IMR-90 (cell line): Measurements from ENCODE around the gene TM7SF3. TPM values are rescaled to one million over a fixed set of nuclear protein-coding genes. Genes with fewer than 3 reads are reported as not detected.
A peak's percentile ranks its signal among the peaks of the same experiment; 100 is the strongest.

Experiments
- ATAC-seq: fragments of 200-7000 bp; cut with Tn5 transposase; 2 replicates; pipeline ENCODE4 v1.9.1; 2020; ENCODE audit warnings: low read depth, mild to moderate bottlenecking, moderate library complexity
- BruUV-seq: library from RNA; stranded (reverse); fragments of 400-500 nt; replicated peaks from 2 replicates; lab custom pipeline; 2021; lab: Mats Ljungman, UMichigan
- CTCF ChIA-PET: fragments of 300-600 bp; formaldehyde crosslinking; extraction: SDS; loops from one replicate; lab custom pipeline; 2021; ENCODE audit warnings: antibody characterized with exemption; lab: Yijun Ruan, JAX
- POLR2A ChIA-PET: fragments of 300-600 bp; sonication (Branson Sonifier 250); formaldehyde crosslinking; loops from one replicate; lab custom pipeline; 2022; ENCODE audit warnings: antibody characterized with exemption; ENCODE audit not compliant: unreplicated experiment; lab: Charles Lee
- DNase-seq: peaks from one replicate; pipeline ENCODE4 v3.0.0; 2013
- H2AFZ ChIP-seq: replicated peaks from 2 replicates; pipeline ENCODE3; 2013; ENCODE audit warnings: low read length, mild to moderate bottlenecking; ENCODE audit not compliant: poor library complexity
- H2AK5ac ChIP-seq: 2 replicates; pipeline ENCODE4 v1.6.1; 2013; ENCODE audit warnings: low read depth, low read length, inconsistent platforms
- H2AK9ac ChIP-seq: replicated peaks from 2 replicates; pipeline ENCODE3; 2013; ENCODE audit warnings: mild to moderate bottlenecking, low read depth, low read length, moderate library complexity; ENCODE audit not compliant: poor library complexity
- H2BK120ac ChIP-seq: 2 replicates; pipeline ENCODE4 v1.6.1; 2013; ENCODE audit warnings: low read depth, low read length, inconsistent platforms
- H2BK15ac ChIP-seq: 3 replicates; pipeline ENCODE4 v1.6.1; 2013; ENCODE audit warnings: low read depth, low read length, inconsistent platforms
- H2BK20ac ChIP-seq: 2 replicates; pipeline ENCODE4 v1.6.1; 2013; ENCODE audit warnings: low read depth, mild to moderate bottlenecking, inconsistent platforms, low read length, moderate library complexity
- H2BK5ac ChIP-seq: 2 replicates; pipeline ENCODE4 v1.6.1; 2013; ENCODE audit warnings: mild to moderate bottlenecking, low read depth, low read length, inconsistent platforms; ENCODE audit not compliant: poor library complexity, severe bottlenecking
- H3K14ac ChIP-seq: replicated peaks from 2 replicates; pipeline ENCODE4 v1.6.1; 2013; ENCODE audit warnings: low read depth, low read length, inconsistent platforms
- H3K18ac ChIP-seq: 2 replicates; pipeline ENCODE4 v1.6.1; 2013; ENCODE audit warnings: low read depth, low read length, control low read depth
- H3K23ac ChIP-seq: 2 replicates; pipeline ENCODE4 v1.6.1; 2013; ENCODE audit warnings: low read depth, low read length, inconsistent platforms
- H3K27ac ChIP-seq: 2 replicates; pipeline ENCODE4 v1.5.1; 2013; ENCODE audit warnings: mild to moderate bottlenecking, control low read depth, low read length; ENCODE audit not compliant: insufficient read depth
- H3K27me3 ChIP-seq: 2 replicates; pipeline ENCODE4 v1.6.1; 2013; ENCODE audit warnings: low read length; ENCODE audit not compliant: control insufficient read depth, insufficient read depth
- H3K36me3 ChIP-seq: 2 replicates; pipeline ENCODE4 v1.6.1; 2013; ENCODE audit warnings: low read length, mixed read lengths; ENCODE audit not compliant: control insufficient read depth, insufficient read depth
- H3K4ac ChIP-seq: 2 replicates; pipeline ENCODE4 v1.6.1; 2013; ENCODE audit warnings: low read depth, low read length, inconsistent platforms
- H3K4me1 ChIP-seq: 2 replicates; pipeline ENCODE4 v1.6.1; 2013; ENCODE audit warnings: low read length, mixed read lengths; ENCODE audit not compliant: control insufficient read depth, insufficient read depth
- H3K4me2 ChIP-seq: 2 replicates; pipeline ENCODE4 v1.6.1; 2013; ENCODE audit warnings: low read depth, mild to moderate bottlenecking, control low read depth, low read length, moderate library complexity
- H3K4me3 ChIP-seq: 2 replicates; pipeline ENCODE4 v1.5.1; 2013; ENCODE audit warnings: low read depth, mild to moderate bottlenecking, control low read depth, low read length, moderate library complexity; ENCODE audit not compliant: insufficient read depth
- H3K56ac ChIP-seq: 2 replicates; pipeline ENCODE4 v1.6.1; 2013; ENCODE audit warnings: low read length, inconsistent platforms; ENCODE audit not compliant: insufficient read depth; ENCODE audit errors: extremely low read depth
- H3K79me1 ChIP-seq, 2 experiments: 2 replicates each; pipeline ENCODE4 v1.6.1; 2013; ENCODE audit warnings: low read length in 2 of 2, inconsistent platforms in 1 of 2, low read depth in 1 of 2
- H3K9ac ChIP-seq: 2 replicates; pipeline ENCODE4 v1.6.1; 2013; ENCODE audit warnings: low read depth, low read length, control low read depth
- H3K9me1 ChIP-seq: 2 replicates; pipeline ENCODE4 v1.6.1; 2013; ENCODE audit warnings: low read length, inconsistent platforms; ENCODE audit not compliant: insufficient read depth
- H3K9me3 ChIP-seq: 2 replicates; pipeline ENCODE4 v1.6.1; 2013; ENCODE audit warnings: low read length; ENCODE audit not compliant: control insufficient read depth, insufficient read depth
- H4K20me1 ChIP-seq: 2 replicates; pipeline ENCODE4 v1.6.1; 2013; ENCODE audit warnings: low read length, inconsistent platforms; ENCODE audit not compliant: insufficient read depth
- H4K5ac ChIP-seq: 2 replicates; pipeline ENCODE4 v1.6.1; 2013; ENCODE audit warnings: mild to moderate bottlenecking, low read depth, low read length, control low read depth
- H4K8ac ChIP-seq, 2 experiments: 2 replicates each; pipeline ENCODE4 v1.6.1; 2013; ENCODE audit warnings: low read depth in 2 of 2, low read length in 2 of 2, control low read depth in 1 of 2, inconsistent platforms in 1 of 2
- H4K91ac ChIP-seq: 2 replicates; pipeline ENCODE4 v1.6.1; 2013; ENCODE audit warnings: low read depth, low read length, inconsistent platforms; ENCODE audit not compliant: insufficient read depth
- BHLHE40 ChIP-seq: fragments of 150-350 bp; IDR thresholded peaks from 2 replicates; pipeline ENCODE4 v1.6.1; 2016; ENCODE audit warnings: mild to moderate bottlenecking, low read depth, low read length
- CEBPB ChIP-seq: IDR thresholded peaks from 2 replicates; pipeline ENCODE4 v1.6.1; 2012; ENCODE audit warnings: low read depth, low read length, improper control_type of control experiment
- CHD1 ChIP-seq: IDR thresholded peaks from 2 replicates; pipeline ENCODE4 v1.6.1; 2012; ENCODE audit warnings: low read depth, low read length, improper control_type of control experiment
- FOS ChIP-seq: fragments of 150-350 bp; IDR thresholded peaks from 2 replicates; pipeline ENCODE4 v1.6.1; 2016; ENCODE audit warnings: low read depth, low read length
- MAFK ChIP-seq: IDR thresholded peaks from 2 replicates; pipeline ENCODE4 v1.6.1; 2012; ENCODE audit warnings: low read depth, low read length, improper control_type of control experiment
- MAZ ChIP-seq: IDR thresholded peaks from 2 replicates; pipeline ENCODE4 v1.6.1; 2012; ENCODE audit warnings: low read depth, mild to moderate bottlenecking, low read length, improper control_type of control experiment, moderate library complexity, borderline replicate concordance
- MXI1 ChIP-seq: IDR thresholded peaks from 2 replicates; pipeline ENCODE4 v1.6.1; 2012; ENCODE audit warnings: low read depth, mild to moderate bottlenecking, low read length, moderate library complexity, borderline replicate concordance
- POLR2A ChIP-seq: IDR thresholded peaks from 2 replicates; pipeline ENCODE4 v1.6.1; 2012; ENCODE audit warnings: mild to moderate bottlenecking, low read depth, low read length
- RAD21 ChIP-seq: IDR thresholded peaks from 2 replicates; pipeline ENCODE4 v1.6.1; 2012; ENCODE audit warnings: low read length, improper control_type of control experiment
- RCOR1 ChIP-seq: IDR thresholded peaks from 2 replicates; pipeline ENCODE4 v1.6.1; 2012; ENCODE audit warnings: mild to moderate bottlenecking, low read length, improper control_type of control experiment; ENCODE audit not compliant: insufficient replicate concordance
- RFX5 ChIP-seq: IDR thresholded peaks from 2 replicates; pipeline ENCODE4 v1.8.0; 2012; ENCODE audit warnings: low read depth, mild to moderate bottlenecking, low read length, moderate library complexity
- SMC3 ChIP-seq: fragments of 150-350 bp; IDR thresholded peaks from 2 replicates; pipeline ENCODE4 v1.6.1; 2016; ENCODE audit warnings: low read depth, mild to moderate bottlenecking, antibody characterized with exemption, low read length, moderate library complexity
- WGBS, 2 experiments: methylation state at CpG; one replicate each; pipeline versions ENCODE4 v1.1.5 to v1.1.7; 2013; ENCODE audit warnings: missing lambda C conversion rate in 2 of 2; ENCODE audit not compliant: insufficient read length in 1 of 2; ENCODE audit errors: extremely low coverage in 2 of 2; 5-methylcytosine and 5-hydroxymethylcytosine counted together
- dilution Hi-C: fragments of 300-500 bp; cut with HindIII; formaldehyde crosslinking; loops from one replicate; pipeline ENCODE4 v1.14.3; 2018; ENCODE audit warnings: low sequenced_read_pairs; ENCODE audit not compliant: unreplicated experiment
- in situ Hi-C: fragments of 300-500 bp; cut with MboI; formaldehyde crosslinking; loops from 3 replicates; pipeline ENCODE4 v1.14.3; 2019; ENCODE audit warnings: low sequenced_read_pairs, inconsistent platforms, mixed read lengths
- intact Hi-C: fragments of 100-400 bp; cut with micrococcal nuclease; formaldehyde crosslinking; loops from 2 replicates; pipeline ENCODE4 v1.10.0; 2022
- polyA plus RNA-seq, 3 experiments: library from polyadenylated mRNA; depleted of rRNA; stranded (reverse); fragments of >200 nt; gene quantifications; 2 replicates each; pipeline ENCODE4 v1.2.3, GENCODE V29; 2012; ENCODE audit warnings: low replicate concordance in 1 of 3
- total RNA-seq: library from RNA; depleted of rRNA; stranded (reverse); fragments of >200 nt; gene quantifications from 2 replicates; pipeline ENCODE4 v1.2.3, GENCODE V29; 2012
- TF ChIP-seq, protein P1 (sequence below): conservative IDR thresholded peaks from 2 replicates; pipeline ENCODE4 v1.5.1; 2012; ENCODE audit warnings: mild to moderate bottlenecking, low read depth, low read length, improper control_type of control experiment
- TF ChIP-seq, protein P2 (sequence below): fragments of 150-350 bp; IDR thresholded peaks from 2 replicates; pipeline ENCODE4 v1.6.1; 2016; ENCODE audit warnings: low read depth, mild to moderate bottlenecking, low read length, moderate library complexity, borderline replicate concordance
- TF ChIP-seq, protein P3 (sequence below): fragments of 150-350 bp; IDR thresholded peaks from 2 replicates; pipeline ENCODE4 v1.6.1; 2017; ENCODE audit warnings: mild to moderate bottlenecking, antibody characterized with exemption, low read length, low read depth

The TM7SF3 gene
- total and polyA plus RNA-seq, 2 of the 4 experiments (the other 2 are of a cell fraction), result 35.3 to 46.6 TPM

DNA sequence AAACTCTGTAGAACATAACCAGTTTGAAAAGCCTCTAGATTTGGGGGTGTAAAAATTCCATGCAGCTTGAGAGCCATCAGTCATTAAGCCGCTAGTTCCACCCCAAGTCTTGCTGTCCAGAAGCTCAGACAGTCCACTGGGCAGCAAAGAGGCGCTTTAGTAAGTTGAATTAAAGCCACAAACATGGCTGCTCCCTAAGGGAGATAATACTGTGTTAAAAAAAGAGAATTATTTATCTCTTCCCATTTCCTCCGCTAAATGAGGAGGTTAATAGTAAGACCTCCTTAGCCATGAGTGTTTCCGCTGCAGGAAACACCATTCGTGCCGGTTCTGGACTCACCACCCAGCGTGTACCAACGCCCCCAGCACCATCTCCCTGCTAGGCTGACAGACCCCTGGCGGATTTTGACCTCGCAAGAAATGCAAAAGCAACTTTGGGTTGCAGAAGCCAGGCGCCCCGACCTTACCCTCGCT is 536 bp downstream of the TM7SF3 start:
- Histone ChIP-seq H3K79me1 (peaks cover 7 to 28% of the 10 kb centered on the region in 2 experiments), H2BK120ac (no peak overlapping the region), H3K9me1 (no peaks in the 10 kb centered on the region), H2AK9ac (peak overlapping the region; percentile 91), H2AK5ac (no peak overlapping the region), H3K56ac (peak overlapping the region; percentile 73), H2BK20ac (peak overlapping the region; percentile 11; the same call in 1 of the 2 replicates), H3K27ac (peak overlapping the region; percentile 22; the same call in 1 of the 2 replicates), H3K4me1 (no peaks in the 10 kb centered on the region), H3K18ac (no peak overlapping the region), H3K9me3 (no peaks in the 10 kb centered on the region), H4K8ac (peak overlapping the region in 1 of 2 experiments; percentile 71; a peak in 3 of 4 replicates), H3K36me3 (no peaks in the 10 kb centered on the region), H3K4me2 (peak overlapping the region; percentile 86), H2BK15ac (no peak overlapping the region), H3K4ac (peak overlapping the region; percentile 42), H4K5ac (peak overlapping the region; percentile 19; the same call in 1 of the 2 replicates), H3K4me3 (peak overlapping the region; percentile 68), H2BK5ac (peak overlapping the region; percentile 27), H2AFZ (peak overlapping the region; percentile 96), H3K27me3 (no peaks in the 10 kb centered on the region), H4K91ac (no peak overlapping the region), H3K9ac (peak overlapping the region; percentile 60), H4K20me1 (no peaks in the 10 kb centered on the region; the same call in 1 of the 2 replicates), H3K23ac (peak overlapping the region; percentile 3; the same call in 1 of the 2 replicates), H3K14ac (peak overlapping the region; percentile 14)
- ChIA-PET CTCF (interaction anchor here (0.7 to 0.8 kb wide), 2 partner anchors 10 to 180 kb away, joined by 3 read pairs; no protein-coding TSS in a partner anchor), POLR2A (no interaction called here)
- in situ Hi-C loops (no loop called here), intact Hi-C loops (loop anchor here (2.0 to 5.0 kb wide), 3 partner anchors 76 to 231 kb away; partner anchors contain the start of genes FGFR1OP2, INTS13 and STK38L), dilution Hi-C loops (no loop called here)
- ATAC-seq (peak; percentile 44), DNase-seq (peak; percentile 47)
- WGBS, 2 experiments, result 3% methylated on average over 6 of the region's 13 CpGs; no CpG with 5 or more reads in 1 of the 2 experiments
- BruUV-seq, result no TSS peak
- TF ChIP-seq, protein P1, sequence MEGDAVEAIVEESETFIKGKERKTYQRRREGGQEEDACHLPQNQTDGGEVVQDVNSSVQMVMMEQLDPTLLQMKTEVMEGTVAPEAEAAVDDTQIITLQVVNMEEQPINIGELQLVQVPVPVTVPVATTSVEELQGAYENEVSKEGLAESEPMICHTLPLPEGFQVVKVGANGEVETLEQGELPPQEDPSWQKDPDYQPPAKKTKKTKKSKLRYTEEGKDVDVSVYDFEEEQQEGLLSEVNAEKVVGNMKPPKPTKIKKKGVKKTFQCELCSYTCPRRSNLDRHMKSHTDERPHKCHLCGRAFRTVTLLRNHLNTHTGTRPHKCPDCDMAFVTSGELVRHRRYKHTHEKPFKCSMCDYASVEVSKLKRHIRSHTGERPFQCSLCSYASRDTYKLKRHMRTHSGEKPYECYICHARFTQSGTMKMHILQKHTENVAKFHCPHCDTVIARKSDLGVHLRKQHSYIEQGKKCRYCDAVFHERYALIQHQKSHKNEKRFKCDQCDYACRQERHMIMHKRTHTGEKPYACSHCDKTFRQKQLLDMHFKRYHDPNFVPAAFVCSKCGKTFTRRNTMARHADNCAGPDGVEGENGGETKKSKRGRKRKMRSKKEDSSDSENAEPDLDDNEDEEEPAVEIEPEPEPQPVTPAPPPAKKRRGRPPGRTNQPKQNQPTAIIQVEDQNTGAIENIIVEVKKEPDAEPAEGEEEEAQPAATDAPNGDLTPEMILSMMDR, result no peak
- TF ChIP-seq BHLHE40 (no peak), RAD21 (no peak), CHD1 (no peak), RCOR1 (no peak), MXI1 (no peak), RFX5 (no peak), MAZ (no peak), CEBPB (no peak), FOS (no peak), POLR2A (no peak), SMC3 (no peak), MAFK (no peak)
- TF ChIP-seq, protein P2, sequence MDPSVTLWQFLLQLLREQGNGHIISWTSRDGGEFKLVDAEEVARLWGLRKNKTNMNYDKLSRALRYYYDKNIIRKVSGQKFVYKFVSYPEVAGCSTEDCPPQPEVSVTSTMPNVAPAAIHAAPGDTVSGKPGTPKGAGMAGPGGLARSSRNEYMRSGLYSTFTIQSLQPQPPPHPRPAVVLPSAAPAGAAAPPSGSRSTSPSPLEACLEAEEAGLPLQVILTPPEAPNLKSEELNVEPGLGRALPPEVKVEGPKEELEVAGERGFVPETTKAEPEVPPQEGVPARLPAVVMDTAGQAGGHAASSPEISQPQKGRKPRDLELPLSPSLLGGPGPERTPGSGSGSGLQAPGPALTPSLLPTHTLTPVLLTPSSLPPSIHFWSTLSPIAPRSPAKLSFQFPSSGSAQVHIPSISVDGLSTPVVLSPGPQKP, result no peak
- TF ChIP-seq, protein P3, sequence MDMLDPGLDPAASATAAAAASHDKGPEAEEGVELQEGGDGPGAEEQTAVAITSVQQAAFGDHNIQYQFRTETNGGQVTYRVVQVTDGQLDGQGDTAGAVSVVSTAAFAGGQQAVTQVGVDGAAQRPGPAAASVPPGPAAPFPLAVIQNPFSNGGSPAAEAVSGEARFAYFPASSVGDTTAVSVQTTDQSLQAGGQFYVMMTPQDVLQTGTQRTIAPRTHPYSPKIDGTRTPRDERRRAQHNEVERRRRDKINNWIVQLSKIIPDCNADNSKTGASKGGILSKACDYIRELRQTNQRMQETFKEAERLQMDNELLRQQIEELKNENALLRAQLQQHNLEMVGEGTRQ, result no peak
